ENCODE results near the gene AGBL4.

DNA sequence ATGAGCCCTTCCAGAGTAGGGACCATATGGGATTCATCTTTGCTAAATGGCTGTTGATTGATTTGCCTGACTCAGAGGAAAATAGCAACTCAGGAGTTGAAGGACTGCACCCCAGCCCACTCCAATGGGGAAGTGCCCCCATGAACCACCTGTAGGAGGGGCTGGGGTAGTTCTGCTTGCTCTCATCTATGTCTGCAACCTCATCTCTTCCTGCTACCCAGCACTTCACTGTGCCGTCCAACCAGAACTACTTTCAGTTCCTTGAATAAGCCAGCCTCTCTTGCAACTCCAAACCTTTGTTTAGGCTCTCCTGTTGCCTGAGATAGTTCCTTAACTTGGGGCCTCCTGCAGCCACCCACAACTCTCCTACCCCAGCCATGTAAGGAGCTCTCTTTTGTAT lies 1273.6 kb downstream of the AGBL4 start:
- TF ChIP-seq EZH2 (IDR thresholded peaks at IDR 0.05) (no peak), POLR2AphosphoS5 (IDR thresholded peaks at IDR 0.05; ENCODE audit: borderline replicate concordance, low read depth, low read length) (no peak)

Measured in SK-N-MC (cell line).